K562 (cell line): ENCODE measurements around the gene SLC20A1. TPM values are rescaled to one million over a fixed set of nuclear protein-coding genes. Genes with fewer than 3 reads are reported as not detected.

Source experiments
- CBX2 ChIP-seq: fragments of 200-600 bp; sonication (generic); IDR thresholded peaks from one replicate; pipeline ENCODE4 v1.6.1; 2012; ENCODE audit warnings: mild to moderate bottlenecking, low read length, inconsistent platforms; ENCODE audit not compliant: insufficient read depth, poor library complexity, severe bottlenecking
- CHCHD3 ChIP-seq: fragments of 250-450 bp; sonication (Bioruptor Pico); IDR thresholded peaks from 2 replicates; pipeline ENCODE4 v2.1.2; 2022; ENCODE audit warnings: mild to moderate bottlenecking
- CTCFL ChIP-seq: IDR thresholded peaks from 2 replicates; pipeline ENCODE4 v1.6.1; 2011; ENCODE audit warnings: borderline replicate concordance, low read depth, mild to moderate bottlenecking, moderate library complexity, low read length; ENCODE audit not compliant: insufficient read depth, poor library complexity, severe bottlenecking
- IRF2 ChIP-seq: sonication (generic); formaldehyde crosslinking; IDR thresholded peaks from 2 replicates; pipeline ENCODE4 v1.8.1; 2022; ENCODE audit warnings: mild to moderate bottlenecking, missing genetic modification reagents
- NR2C1 ChIP-seq, 2 experiments: fragments of 450-650 bp; IDR thresholded peaks; 2 replicates each; pipeline ENCODE4 v1.6.1; 2017; ENCODE audit warnings: mild to moderate bottlenecking in 2 of 2, antibody characterized with exemption in 1 of 2, inconsistent platforms in 1 of 2, missing compliant biosample characterization in 1 of 2, missing genetic modification characterization in 1 of 2
- OTX1 ChIP-seq: fragments of 450-650 bp; formaldehyde crosslinking; IDR thresholded peaks from 2 replicates; pipeline ENCODE4 v1.4.0; 2022; ENCODE audit warnings: mild to moderate bottlenecking
- RBM15 ChIP-seq: fragments of 200-400 bp; formaldehyde crosslinking; IDR thresholded peaks from 2 replicates; pipeline ENCODE4 v1.6.1; 2018; ENCODE audit warnings: mild to moderate bottlenecking, low read length, moderate library complexity; ENCODE audit not compliant: insufficient read depth
- RERE ChIP-seq: sonication (generic); formaldehyde crosslinking; IDR thresholded peaks from 2 replicates; pipeline ENCODE4 v1.8.0; 2023; ENCODE audit warnings: missing genetic modification reagents, mild to moderate bottlenecking, borderline replicate concordance
- SETDB1 ChIP-seq: IDR thresholded peaks from one replicate; pipeline ENCODE4 v1.6.1; 2012; ENCODE audit warnings: low read length, control low read depth, inconsistent platforms
- SMARCB1 ChIP-seq: IDR thresholded peaks from 2 replicates; pipeline ENCODE4 v1.6.1; 2011; ENCODE audit warnings: improper control_type of control experiment, low read depth; ENCODE audit not compliant: insufficient read length
- SNIP1 ChIP-seq: fragments of 450-650 bp; IDR thresholded peaks from 2 replicates; pipeline ENCODE4 v1.7.1; 2017; ENCODE audit warnings: low read depth, mild to moderate bottlenecking
- ZKSCAN8 ChIP-seq: fragments of 200-800 bp; sonication (Bioruptor generic); IDR thresholded peaks from 2 replicates; pipeline ENCODE4 v1.6.1; 2016; ENCODE audit warnings: missing genetic modification characterization, missing compliant biosample characterization
- ZNF134 ChIP-seq: fragments of 250-450 bp; sonication (Bioruptor Pico); conservative IDR thresholded peaks from 2 replicates; pipeline ENCODE4 v1.4.0; 2020
- ZNF695 ChIP-seq: fragments of 450-650 bp; formaldehyde crosslinking; IDR thresholded peaks from 2 replicates; pipeline ENCODE4 v1.4.0; 2020; ENCODE audit warnings: mild to moderate bottlenecking, moderate library complexity
- ZNF77 ChIP-seq: fragments of 250-450 bp; sonication (Bioruptor Pico); IDR thresholded peaks from 2 replicates; pipeline ENCODE4 v1.5.0; 2020
- polyA plus RNA-seq, 8 experiments: library from polyadenylated mRNA; depleted of rRNA in 4 of 8; stranded (reverse) in 5 of 8; unstranded in 3 of 8; fragments of >200 nt; fragmentation: Nextera tagmentation in 2 of 8; fragmentation: Illumina TruSeq in 1 of 8; extraction: Ambion mirVana in 2 of 8; extraction: Trizol in 1 of 8; gene quantifications; 2 replicates each; pipeline versions ENCODE4 v1.2.1 to v1.2.3, GENCODE V29; 2011 to 2014; ENCODE audit warnings: inconsistent platforms in 1 of 8, missing spikeins in 1 of 8
- total RNA-seq, 7 experiments: library from RNA; depleted of rRNA in 6 of 7; stranded (reverse); fragments of >200 nt in 6 of 7; fragmentation: Illumina TruSeq in 2 of 7; extraction: Trizol in 2 of 7; gene quantifications; 2 replicates each; pipeline versions ENCODE4 v1.2.1 to v1.2.3, GENCODE V29; 2011 to 2021; ENCODE audit warnings: low replicate concordance in 1 of 7
- TF ChIP-seq, protein P1 (sequence below), 2 experiments: fragments of 150-350 bp in 1 of 2; IDR thresholded peaks; 2 replicates each; pipeline ENCODE4 v1.6.1; 2012 to 2016; ENCODE audit warnings: low read depth in 2 of 2, low read length in 2 of 2, mild to moderate bottlenecking in 1 of 2, moderate library complexity in 1 of 2

Gene SLC20A1
- total and polyA plus RNA-seq, 9 of the 15 experiments (the other 6 are each of a cell fraction or from before 2014, with no cell fraction given), result 53.8 to 150 (median 74.7) TPM

- TF ChIP-seq, protein P1, sequence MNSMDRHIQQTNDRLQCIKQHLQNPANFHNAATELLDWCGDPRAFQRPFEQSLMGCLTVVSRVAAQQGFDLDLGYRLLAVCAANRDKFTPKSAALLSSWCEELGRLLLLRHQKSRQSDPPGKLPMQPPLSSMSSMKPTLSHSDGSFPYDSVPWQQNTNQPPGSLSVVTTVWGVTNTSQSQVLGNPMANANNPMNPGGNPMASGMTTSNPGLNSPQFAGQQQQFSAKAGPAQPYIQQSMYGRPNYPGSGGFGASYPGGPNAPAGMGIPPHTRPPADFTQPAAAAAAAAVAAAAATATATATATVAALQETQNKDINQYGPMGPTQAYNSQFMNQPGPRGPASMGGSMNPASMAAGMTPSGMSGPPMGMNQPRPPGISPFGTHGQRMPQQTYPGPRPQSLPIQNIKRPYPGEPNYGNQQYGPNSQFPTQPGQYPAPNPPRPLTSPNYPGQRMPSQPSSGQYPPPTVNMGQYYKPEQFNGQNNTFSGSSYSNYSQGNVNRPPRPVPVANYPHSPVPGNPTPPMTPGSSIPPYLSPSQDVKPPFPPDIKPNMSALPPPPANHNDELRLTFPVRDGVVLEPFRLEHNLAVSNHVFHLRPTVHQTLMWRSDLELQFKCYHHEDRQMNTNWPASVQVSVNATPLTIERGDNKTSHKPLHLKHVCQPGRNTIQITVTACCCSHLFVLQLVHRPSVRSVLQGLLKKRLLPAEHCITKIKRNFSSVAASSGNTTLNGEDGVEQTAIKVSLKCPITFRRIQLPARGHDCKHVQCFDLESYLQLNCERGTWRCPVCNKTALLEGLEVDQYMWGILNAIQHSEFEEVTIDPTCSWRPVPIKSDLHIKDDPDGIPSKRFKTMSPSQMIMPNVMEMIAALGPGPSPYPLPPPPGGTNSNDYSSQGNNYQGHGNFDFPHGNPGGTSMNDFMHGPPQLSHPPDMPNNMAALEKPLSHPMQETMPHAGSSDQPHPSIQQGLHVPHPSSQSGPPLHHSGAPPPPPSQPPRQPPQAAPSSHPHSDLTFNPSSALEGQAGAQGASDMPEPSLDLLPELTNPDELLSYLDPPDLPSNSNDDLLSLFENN (IDR thresholded peaks at IDR 0.05; ENCODE audit: low read depth in 2 of 2, low read length in 2 of 2), result no peak
- TF ChIP-seq NR2C1 (IDR thresholded peaks at IDR 0.05) (peak; percentile 85), NR2C1 (tag; IDR thresholded peaks at IDR 0.05) (peak; percentile 92), SMARCB1 (no peak), ZNF695 (CRISPR knock-in tag) (no peak), SNIP1 (no peak), RBM15 (no peak), IRF2 (no peak), RERE (CRISPR knock-in tag) (no peak), ZNF77 (CRISPR knock-in tag) (no peak), CHCHD3 (no peak), CBX2 (no peak), ZKSCAN8 (CRISPR knock-in tag) (0 out of 2 replicates have a peak, but pooled peaks have one; percentile 42), ZNF134 (CRISPR knock-in tag) (no peak), CTCFL (no peak), OTX1 (no peak), SETDB1 (no peak)
These were observed 46.8 kb downstream of the SLC20A1 start (continued) for GRCh38 chr2:112692495-112692911.
